Prostate gland (tissue), 2 donors: Measurements from ENCODE around the gene ESF1.

Experiments used
- CTCF ChIP-seq, 4 experiments: fragments of 200-600 bp in 2 of 4; fragments of 450-650 bp in 2 of 4; sonication (generic) in 2 of 4; IDR thresholded peaks; 1 replicate in 3 of 4; 2 replicates in 1 of 4; pipeline ENCODE4 v1.5.1; 2016 to 2019; ENCODE audit warnings: antibody characterized with exemption in 4 of 4, mild to moderate bottlenecking in 2 of 4, moderate library complexity in 2 of 4
- POLR2A ChIP-seq: fragments of 450-650 bp; IDR thresholded peaks from one replicate; pipeline ENCODE4 v1.6.1; 2016; ENCODE audit warnings: antibody characterized with exemption, mild to moderate bottlenecking

GRCh38 chr20:13799974-13800373 is 15.3 kb upstream of the ESF1 start:
- TF ChIP-seq POLR2A (no peak), CTCF (IDR thresholded peaks at IDR 0.05) (no peak)
